CD1c-positive myeloid dendritic cell (primary cell): ENCODE data around the gene AKNA.

Source experiments
- DNase-seq: peaks from one replicate; pipeline ENCODE4 v3.0.0-alpha.2; 2016; ENCODE audit errors: extremely low spot score

The AKNA gene

GRCh38 chr9:114362394-114362793 is 25.4 kb downstream of the AKNA start:
- no peak for DNase-seq

DNA sequence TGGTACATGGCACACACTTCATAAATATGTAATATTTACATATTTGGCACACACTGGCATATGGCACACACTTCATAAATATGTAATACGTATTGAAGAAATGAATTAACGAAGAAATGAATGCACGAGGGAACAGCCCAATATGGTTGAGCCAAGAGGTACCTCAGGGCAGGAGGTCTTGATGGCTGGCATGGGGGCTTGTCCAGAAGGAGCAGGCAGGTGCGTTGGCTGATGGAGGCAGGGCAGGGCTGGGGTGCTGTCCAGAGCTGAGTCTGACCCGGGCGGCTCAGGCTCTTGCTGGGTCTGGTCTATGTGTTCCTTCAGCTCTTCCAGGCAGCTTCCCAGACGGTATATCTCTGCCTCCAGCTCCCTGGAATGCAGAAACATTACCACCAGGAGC is 26.2 kb downstream of the AKNA start:
- DNase-seq = no peak

DNA sequence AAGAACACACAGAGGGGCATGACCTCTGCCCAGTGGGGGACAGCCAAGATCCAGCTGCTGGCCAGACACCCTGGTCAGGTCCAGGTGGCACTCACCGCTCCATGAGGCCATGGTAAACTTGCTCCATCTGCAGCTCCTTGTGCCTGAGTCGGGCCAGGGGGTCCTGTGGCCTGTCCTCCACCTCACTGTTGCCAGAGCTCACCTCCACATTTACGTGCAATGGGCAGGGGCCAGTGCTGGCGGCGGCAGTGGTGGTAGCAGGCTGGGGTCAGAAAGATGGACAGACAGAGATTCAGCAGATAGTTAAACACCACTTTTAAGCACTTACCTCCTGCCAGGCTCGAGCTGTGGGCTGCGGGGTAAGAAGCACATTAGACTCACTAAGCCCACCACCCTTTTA is 28.0 kb downstream of the AKNA start:
- no peak for DNase-seq

GRCh38 chr9:114357911-114358328 is 29.9 kb downstream of the AKNA start:
- DNase-seq = no peak

DNA sequence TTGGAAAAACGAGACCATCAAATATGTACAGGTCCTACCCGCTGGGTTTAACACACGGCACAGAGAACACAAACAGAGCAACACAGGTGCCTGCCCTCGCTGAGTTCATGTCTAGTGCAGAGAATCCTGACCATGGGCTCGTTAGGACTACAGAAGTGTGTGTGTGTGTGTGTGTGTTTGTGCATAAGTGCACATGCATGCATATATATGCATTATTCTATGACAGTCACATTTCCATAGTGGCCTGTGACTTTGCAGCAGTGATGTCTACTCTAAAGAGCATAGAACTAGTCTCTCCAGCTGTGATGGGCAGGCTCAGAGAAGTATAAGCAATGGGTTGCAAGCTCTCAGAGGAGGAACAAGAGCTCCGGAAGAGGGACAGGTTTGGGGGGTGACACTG is 30.4 kb downstream of the AKNA start:
- no peak for DNase-seq

- no peak for DNase-seq
Measured at GRCh38 chr9:114356792-114357191, 31.0 kb downstream of the AKNA start.

GRCh38 chr9:114355821-114356220 is 32.0 kb downstream of the AKNA start:
- no peak for DNase-seq

DNA sequence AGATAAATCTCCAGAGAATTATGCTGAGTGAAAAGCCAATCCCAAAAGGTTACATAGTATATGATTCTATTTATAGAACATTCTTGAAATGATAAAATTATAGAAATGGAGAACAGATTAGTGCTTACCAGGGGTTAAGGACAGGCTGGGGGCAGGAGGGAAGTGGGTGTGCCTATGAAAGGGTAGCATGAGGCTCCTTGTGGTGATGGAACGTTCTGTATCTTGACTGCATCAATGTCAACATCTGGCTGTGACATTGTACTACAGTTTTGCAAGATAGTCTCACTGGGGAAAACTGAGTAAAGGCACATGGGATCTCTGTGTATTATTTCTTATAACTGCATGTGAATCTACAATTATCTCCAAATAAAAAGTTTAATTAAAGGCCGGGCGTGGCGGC is 35.9 kb downstream of the AKNA start:
- no peak for DNase-seq

DNA sequence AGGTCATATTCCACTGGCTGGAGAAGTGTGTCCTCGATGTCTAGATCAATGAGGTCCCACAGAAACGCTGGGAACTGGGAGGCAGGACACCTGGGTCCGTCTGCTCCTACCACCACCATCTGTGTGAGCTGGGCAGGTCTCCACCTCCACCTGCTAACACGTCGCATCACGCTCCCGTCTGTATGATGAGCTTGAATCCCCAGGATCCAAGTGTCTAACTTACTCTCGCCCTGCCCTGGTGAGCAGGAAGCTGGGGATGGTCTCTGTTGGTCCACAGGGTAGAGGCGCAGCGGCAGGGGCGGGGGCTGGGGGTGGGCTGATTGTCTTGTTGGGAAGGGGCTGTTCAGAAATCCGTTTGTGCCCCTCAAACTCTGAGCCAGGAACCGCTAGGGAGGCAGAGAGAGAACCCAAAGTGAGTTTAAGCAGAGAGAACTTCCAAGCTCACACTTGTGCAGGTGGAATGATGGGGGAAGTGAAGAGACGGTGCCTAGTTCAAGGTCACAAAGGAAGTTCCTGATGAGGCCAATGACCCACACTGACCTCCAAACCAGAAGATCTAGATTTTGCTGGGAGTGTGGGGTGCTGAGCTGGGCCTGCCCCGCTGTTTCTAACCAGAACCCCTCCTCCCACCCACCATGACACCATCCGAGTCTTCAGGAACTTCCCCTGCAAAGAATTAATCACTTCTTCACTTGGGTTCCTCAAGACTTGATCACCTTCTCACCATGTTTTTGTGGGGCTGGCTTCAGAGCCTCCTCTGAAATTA is 37.0 kb downstream of the AKNA start:
- peak; percentile 70 for DNase-seq

GRCh38 chr9:114349713-114350480 is 37.9 kb downstream of the AKNA start:
- DNase-seq = no peak

- peak; percentile 97 for DNase-seq
Measured at GRCh38 chr9:114348906-114349482, 38.8 kb downstream of the AKNA start.

DNA sequence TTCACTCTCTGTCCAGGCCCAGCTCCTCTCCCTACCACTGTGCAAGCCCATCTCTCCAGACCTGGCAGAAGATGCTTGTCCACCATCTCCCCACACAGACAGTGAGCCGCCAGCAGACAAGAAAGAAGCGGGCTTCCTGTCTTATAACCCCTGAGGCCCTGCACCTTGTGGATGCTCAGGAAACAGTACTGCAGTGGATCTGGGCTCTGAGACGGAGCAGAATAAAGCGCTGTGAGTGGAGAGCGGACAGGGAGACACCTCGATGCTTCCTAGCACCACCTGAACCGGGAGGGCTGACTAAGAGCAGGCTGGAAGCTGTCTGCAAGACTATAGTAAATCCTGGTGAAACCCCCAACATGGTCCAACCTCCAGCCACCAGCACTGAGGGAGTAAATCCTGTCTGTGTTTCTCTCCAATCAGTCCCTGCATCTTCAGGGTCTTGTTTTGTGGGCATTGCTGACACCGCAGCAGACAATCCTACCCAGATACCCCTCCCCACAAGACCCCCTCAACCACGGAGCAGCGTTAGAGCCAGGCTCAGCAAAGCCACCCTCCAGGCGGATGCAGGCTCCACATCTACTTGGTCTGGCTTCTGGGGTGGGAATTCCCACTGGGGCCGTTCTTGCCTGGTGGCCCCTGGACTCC is 39.4 kb downstream of the AKNA start:
- DNase-seq = no peak

DNA sequence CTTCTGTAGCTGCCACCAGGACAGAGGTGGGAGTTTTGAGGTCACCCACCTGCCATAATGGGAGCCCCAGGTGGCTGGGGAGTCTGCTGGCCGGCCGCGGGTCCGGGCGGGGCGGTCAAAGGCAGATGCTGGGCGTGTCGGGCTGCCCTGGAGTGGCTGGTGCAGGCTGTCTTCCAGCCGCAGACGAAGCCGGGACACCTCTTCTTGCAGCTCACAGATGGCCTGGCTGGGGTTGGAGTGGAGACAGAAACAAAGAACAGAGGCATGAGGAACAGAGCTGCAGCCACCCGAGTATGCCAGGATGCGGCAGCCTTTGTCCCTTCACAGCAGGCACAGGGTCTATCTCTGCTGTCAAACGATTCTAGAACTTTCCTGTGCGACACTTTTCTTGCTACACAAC is 40.1 kb downstream of the AKNA start:
- no peak for DNase-seq

GRCh38 chr9:114346146-114346545 is 41.6 kb downstream of the AKNA start:
- no peak for DNase-seq

- DNase-seq = no peak
Measured at GRCh38 chr9:114345493-114346065, 42.2 kb downstream of the AKNA start.

DNA sequence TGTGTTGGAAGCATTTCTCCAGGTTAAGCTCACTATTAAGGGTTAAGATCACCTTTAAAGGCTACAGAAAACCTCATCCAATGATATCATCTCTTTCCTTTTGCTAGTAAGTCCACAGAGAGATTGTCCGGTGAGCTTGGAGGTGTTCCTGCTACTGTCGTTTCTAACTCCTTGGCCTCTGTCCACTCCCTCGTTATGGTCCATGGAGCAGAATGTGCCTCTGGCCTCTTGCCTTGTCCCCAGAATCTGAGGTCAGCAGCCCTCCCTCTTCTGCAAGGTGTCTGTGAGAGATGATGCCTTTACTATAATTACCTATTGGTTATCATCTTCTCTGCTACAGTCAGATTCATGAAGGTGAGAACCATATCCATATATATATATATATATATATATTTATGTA is 43.1 kb downstream of the AKNA start:
- no peak for DNase-seq

GRCh38 chr9:114344188-114344566 is 43.6 kb downstream of the AKNA start:
- no peak for DNase-seq

GRCh38 chr9:114343471-114344187 is 44.2 kb downstream of the AKNA start:
- DNase-seq = no peak

DNA sequence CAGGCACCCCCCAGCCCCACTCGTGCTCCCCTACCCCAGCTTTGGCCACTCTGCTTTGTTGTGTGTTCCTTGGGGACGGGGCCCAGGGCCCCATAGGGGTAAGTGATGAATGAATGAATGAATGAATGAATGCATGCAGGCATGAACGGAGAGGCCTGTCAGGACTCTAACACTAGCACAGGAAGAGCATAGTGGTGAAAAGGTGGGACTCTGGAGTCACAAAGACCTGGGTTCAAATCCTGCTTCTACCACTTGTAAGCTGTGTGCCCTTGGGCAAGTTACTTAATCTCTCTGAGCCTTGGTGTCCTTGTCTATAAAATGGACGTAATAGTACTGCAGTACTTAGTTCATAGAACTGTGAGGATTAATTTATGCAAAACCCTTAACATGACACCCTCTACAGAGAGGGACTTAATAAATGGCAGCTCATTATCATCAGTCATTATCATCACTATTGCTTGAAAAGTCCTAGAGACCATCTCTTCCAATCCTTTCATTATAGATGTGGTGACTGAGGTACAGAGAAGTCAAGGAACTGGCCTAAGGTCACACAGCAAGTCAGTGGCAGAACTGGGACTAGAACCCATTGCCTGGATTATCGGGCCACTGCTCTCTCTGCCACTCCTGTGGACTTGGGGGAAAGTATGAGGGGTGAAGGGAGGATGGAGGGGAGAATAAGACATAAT is 44.9 kb downstream of the AKNA start:
- no peak for DNase-seq

DNA sequence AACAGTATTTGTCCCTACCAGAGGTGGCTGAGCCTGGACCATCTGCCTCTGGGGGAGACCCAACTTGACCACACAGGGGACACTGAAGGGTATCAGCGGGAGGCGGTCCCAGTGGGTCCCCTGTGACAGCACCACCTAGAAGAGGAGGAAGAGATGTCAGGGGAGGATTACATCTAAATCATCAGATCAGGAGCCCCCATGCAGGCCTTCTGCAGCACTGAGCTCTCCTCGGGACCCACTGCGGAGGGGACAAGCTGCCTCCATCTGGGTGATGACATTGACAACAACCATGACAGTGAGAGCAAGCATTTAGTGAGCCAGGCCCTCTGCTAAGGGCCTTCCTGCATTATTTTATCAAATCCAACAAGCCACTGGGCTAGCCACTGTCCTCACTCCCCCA is 45.8 kb downstream of the AKNA start:
- DNase-seq = no peak
